ENCODE measurements around the gene CRIM1. TPM values are rescaled to one million over a fixed set of nuclear protein-coding genes. Genes with fewer than 3 reads are reported as not detected.
A peak's percentile ranks its signal among the peaks of the same experiment; 100 is the strongest.
"Not testable (repeated sequence)": the region's sequence is repeated elsewhere in the genome, so short reads cannot be mapped to it uniquely, and the experiment has no call there.

The CRIM1 gene, protein sequence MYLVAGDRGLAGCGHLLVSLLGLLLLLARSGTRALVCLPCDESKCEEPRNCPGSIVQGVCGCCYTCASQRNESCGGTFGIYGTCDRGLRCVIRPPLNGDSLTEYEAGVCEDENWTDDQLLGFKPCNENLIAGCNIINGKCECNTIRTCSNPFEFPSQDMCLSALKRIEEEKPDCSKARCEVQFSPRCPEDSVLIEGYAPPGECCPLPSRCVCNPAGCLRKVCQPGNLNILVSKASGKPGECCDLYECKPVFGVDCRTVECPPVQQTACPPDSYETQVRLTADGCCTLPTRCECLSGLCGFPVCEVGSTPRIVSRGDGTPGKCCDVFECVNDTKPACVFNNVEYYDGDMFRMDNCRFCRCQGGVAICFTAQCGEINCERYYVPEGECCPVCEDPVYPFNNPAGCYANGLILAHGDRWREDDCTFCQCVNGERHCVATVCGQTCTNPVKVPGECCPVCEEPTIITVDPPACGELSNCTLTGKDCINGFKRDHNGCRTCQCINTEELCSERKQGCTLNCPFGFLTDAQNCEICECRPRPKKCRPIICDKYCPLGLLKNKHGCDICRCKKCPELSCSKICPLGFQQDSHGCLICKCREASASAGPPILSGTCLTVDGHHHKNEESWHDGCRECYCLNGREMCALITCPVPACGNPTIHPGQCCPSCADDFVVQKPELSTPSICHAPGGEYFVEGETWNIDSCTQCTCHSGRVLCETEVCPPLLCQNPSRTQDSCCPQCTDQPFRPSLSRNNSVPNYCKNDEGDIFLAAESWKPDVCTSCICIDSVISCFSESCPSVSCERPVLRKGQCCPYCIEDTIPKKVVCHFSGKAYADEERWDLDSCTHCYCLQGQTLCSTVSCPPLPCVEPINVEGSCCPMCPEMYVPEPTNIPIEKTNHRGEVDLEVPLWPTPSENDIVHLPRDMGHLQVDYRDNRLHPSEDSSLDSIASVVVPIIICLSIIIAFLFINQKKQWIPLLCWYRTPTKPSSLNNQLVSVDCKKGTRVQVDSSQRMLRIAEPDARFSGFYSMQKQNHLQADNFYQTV
- total RNA-seq (ENCODE audit: low replicate concordance), result 24.4 and 30.3 TPM in 2 replicates
- long read RNA-seq, partial matches to known transcripts, result 5 of 6 reads
- long read RNA-seq, other reads (novel, unspliced or antisense), result 1 of 6 reads

DNA sequence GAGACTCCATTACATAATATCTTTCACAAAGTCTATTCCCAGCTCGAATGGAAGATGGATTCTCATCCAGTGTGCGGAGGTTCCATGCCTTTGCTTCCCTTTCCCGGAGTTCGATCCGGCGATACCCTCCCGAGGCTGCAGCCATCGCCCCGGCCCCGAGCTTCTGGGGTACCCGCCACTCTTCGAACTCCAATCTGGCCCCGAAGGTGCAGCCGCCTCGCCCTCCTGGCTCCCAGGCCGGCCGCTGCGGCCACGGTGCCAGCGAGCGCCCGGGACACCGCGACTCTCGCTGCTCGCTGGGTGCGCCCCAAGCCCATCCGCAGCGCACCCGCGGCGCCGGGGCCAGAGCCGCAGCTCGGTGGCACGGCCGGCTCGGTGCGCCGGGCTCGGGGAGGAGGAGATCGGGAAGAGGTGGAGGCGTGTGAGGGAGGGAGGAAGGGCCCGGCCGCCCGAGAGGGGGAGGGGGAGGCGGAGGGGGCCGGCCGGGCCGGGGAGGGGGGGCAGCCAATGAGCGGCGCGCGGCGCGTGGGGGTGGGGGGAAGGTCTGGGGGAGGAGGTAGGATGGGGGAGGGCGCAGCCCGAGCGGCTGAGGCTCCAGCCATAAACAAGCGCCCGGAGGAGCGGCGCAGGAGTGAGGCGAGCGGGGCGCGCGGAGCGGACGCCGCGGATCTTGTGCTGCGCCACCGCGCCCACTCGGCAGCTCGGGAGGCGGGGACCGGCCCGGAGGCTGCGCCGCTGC lies at the start of gene CRIM1:
CRIM1 (plus strand) TSS at position 628 of the 739 bp plus-strand sequence. CDS start 515 bp downstream, outside the sequence.
- Mint-ChIP-seq H3K4me1 (ENCODE audit: unreplicated experiment) (peaks cover 40% of the 10 kb centered on the region), H3K36me3 (no peaks in the 10 kb centered on the region), H3K9me3 (no peaks in the 10 kb centered on the region), H3K27ac (peak within 1 kb of the TSS; percentile 29), H3K4me3 (peak within 1 kb of the TSS; percentile 89), H3K27me3 (peaks cover 7% of the 10 kb centered on the region)
- TF ChIP-seq, protein P1, sequence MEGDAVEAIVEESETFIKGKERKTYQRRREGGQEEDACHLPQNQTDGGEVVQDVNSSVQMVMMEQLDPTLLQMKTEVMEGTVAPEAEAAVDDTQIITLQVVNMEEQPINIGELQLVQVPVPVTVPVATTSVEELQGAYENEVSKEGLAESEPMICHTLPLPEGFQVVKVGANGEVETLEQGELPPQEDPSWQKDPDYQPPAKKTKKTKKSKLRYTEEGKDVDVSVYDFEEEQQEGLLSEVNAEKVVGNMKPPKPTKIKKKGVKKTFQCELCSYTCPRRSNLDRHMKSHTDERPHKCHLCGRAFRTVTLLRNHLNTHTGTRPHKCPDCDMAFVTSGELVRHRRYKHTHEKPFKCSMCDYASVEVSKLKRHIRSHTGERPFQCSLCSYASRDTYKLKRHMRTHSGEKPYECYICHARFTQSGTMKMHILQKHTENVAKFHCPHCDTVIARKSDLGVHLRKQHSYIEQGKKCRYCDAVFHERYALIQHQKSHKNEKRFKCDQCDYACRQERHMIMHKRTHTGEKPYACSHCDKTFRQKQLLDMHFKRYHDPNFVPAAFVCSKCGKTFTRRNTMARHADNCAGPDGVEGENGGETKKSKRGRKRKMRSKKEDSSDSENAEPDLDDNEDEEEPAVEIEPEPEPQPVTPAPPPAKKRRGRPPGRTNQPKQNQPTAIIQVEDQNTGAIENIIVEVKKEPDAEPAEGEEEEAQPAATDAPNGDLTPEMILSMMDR (conservative IDR thresholded peaks at IDR 0.05), result no peak
- peak; percentile 90 for DNase-seq (ENCODE audit: extremely low spot score, unreplicated experiment)

DNA sequence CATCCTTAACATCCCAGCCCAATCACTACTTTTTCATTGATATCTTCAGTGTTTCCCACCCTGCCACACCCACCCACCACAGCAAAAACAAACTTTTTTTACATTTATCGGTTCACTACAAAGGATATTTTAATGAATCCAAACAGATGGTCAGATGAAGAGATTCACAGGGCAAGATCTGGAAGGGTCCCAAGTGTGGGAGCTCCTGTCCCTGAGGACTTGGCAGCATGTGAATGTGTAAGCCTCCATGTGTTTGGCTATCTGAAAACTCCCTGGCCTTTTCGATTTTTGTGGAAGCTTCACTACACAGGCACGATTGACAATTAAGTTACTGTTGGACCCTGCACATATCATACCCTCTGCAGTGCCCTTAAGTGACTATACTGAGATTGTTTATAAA lies 48.1 kb upstream of the CRIM1 start:
- no peaks in the 10 kb centered on the region for H3K36me3 Mint-ChIP-seq
- peaks cover 6% of the 10 kb centered on the region for H3K27me3 Mint-ChIP-seq
- no peak overlapping the region for H3K27ac Mint-ChIP-seq
- H3K4me1 Mint-ChIP-seq (ENCODE audit: unreplicated experiment), result no peaks in the 10 kb centered on the region
- no peak overlapping the region for H3K4me3 Mint-ChIP-seq
- DNase-seq (ENCODE audit: extremely low spot score, unreplicated experiment), result no peak
- TF ChIP-seq, protein P1 (conservative IDR thresholded peaks at IDR 0.05), result no peak
- H3K9me3 Mint-ChIP-seq, result peaks cover 4% of the 10 kb centered on the region

DNA sequence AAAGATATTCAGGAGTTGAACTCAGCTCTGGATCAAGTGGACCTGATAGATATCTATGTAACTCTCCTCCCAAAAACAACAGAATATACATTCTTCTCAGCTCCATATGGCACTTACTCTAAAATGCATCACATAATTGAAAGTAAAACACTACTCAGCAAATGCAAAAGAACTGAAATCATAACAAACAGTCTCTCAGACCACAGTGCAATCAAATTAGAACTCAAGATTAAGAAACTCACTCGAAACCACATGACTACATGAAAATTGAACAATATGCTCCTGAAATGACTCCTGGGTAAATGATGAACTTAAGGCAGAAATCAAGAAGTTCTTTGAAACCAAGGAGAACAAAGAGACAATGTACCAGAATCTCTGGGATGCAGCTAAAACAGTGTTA lies 45.1 kb upstream of the CRIM1 start:
- H3K27ac Mint-ChIP-seq; H3K27me3 Mint-ChIP-seq; DNase-seq (ENCODE audit: extremely low spot score, unreplicated experiment); H3K4me1 Mint-ChIP-seq (ENCODE audit: unreplicated experiment); H3K4me3 Mint-ChIP-seq; H3K36me3 Mint-ChIP-seq: not testable (repeated sequence)
- H3K9me3 Mint-ChIP-seq, result peaks cover 10% of the 10 kb centered on the region

DNA sequence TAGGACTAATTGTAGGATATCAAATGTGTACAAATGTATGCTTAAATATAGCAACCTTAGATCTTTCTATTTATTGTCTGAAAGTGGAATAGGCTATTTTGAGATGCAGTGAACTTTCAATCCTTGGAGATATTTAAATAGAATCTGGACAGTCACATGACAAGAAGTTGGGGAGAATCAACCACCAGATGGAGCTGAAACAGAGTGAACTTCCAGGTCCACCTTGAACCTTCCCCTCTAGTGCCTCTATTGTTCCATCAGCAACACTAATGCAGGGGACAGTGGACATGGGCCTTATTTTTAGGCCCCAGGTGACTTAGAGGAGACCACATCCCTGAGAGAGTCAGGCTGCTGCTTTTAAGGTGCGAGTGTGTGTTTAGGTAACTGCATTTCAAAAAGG lies 37.0 kb upstream of the CRIM1 start:
- TF ChIP-seq, protein P1 (conservative IDR thresholded peaks at IDR 0.05), result no peak
- Mint-ChIP-seq H3K36me3 (no peaks in the 10 kb centered on the region), H3K4me3 (no peak overlapping the region), H3K27me3 (peaks cover 4% of the 10 kb centered on the region), H3K27ac (no peak overlapping the region), H3K9me3 (peaks cover 6% of the 10 kb centered on the region), H3K4me1 (ENCODE audit: unreplicated experiment) (no peaks in the 10 kb centered on the region)
- no peak for DNase-seq (ENCODE audit: extremely low spot score, unreplicated experiment)

DNA sequence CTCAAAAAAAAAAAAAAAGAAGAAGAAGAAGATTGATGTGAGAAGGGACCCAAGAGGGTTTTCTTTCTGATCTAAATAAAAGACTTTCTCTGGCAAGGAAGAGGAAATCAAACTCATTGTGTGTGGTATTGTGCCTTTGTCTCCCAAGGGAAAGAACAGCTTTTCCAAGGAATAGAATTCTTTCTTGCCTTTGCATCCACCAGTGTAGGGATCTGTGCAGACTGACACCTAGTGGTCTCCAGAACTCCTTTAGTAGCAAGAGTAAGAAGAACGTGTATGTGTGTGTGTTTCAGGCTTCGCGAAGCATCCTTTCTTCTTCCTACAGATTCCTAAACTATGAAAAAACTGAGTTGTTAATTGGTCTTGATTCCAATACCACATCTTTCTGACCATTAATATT lies 33.5 kb upstream of the CRIM1 start:
- H3K27ac Mint-ChIP-seq, result no peak overlapping the region
- H3K36me3 Mint-ChIP-seq, result no peaks in the 10 kb centered on the region
- TF ChIP-seq, protein P1 (conservative IDR thresholded peaks at IDR 0.05), result peak; percentile 63
- H3K4me3 Mint-ChIP-seq, result no peak overlapping the region
- DNase-seq (ENCODE audit: extremely low spot score, unreplicated experiment), result no peak
- no peaks in the 10 kb centered on the region for H3K4me1 Mint-ChIP-seq (ENCODE audit: unreplicated experiment)
- H3K9me3 Mint-ChIP-seq, result no peaks in the 10 kb centered on the region
- H3K27me3 Mint-ChIP-seq, result peaks cover 3% of the 10 kb centered on the region

Measured in type B pancreatic cell (in vitro differentiated cells).